Stimulated activated CD8-positive, alpha-beta memory T cell treated with anti-CD3 and anti-CD28 coated beads, Interleukin-7, amount 100 ng/mL, for 24 hours (primary cell): ENCODE measurements around the gene PARP12.

ENCODE experiments used
- DNase-seq: peaks from one replicate; pipeline ENCODE4 v3.0.0-alpha.2; 2020; ENCODE audit warnings: low read depth

PARP12 gene

DNA sequence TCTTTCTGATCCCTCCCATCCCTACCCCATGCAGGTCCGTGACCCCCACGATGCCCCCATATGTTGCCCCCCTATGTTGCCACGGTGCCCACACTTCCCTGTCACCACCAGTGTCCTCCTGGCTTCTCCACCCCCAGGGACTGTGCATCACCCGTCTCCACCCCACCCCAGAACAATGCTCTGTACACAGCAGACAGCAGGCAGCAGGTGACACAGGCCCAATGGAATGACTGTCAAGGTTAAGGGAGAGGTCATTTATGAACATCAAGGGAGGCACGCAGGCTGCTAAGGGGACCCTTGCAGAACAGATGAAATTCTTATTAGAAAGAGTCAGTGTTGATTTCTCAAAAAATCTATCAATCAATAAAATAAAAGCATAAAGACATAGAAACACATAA is 71.5 kb downstream of the PARP12 start:
- DNase-seq: no peak

DNA sequence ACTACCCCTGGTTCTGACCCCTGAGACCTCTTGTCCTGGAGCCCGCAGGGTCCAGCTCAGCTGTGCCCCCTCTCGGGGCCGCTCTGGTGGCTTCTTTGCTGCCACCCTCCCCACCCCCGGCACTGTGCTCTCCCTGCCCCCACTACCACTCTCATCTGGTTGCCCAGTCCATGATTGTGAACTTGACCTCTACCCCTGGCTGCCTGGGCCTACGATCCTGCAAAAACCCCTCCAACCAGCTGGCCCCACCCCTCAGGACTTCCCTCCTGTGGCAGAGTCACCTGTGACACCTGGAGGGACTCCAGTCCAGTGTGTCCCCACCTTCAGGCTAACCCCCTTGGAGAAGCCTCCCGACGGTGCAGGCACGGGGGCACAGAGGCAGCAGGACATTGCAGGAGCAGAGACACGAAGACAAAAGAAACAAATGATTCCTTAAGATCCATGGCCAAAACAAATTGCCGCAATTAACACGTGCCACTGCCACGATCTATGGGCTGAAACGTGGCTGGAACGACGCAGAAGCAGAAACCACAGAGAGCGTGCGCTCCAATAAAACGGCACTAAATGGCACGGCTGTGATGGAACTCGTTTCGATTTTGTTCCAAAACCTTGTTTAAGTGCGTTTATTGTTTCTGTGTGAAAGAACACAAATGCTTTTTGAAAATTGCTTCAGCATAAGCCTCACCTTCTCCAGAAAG is 72.0 kb downstream of the PARP12 start:
- DNase-seq: no peak

DNA sequence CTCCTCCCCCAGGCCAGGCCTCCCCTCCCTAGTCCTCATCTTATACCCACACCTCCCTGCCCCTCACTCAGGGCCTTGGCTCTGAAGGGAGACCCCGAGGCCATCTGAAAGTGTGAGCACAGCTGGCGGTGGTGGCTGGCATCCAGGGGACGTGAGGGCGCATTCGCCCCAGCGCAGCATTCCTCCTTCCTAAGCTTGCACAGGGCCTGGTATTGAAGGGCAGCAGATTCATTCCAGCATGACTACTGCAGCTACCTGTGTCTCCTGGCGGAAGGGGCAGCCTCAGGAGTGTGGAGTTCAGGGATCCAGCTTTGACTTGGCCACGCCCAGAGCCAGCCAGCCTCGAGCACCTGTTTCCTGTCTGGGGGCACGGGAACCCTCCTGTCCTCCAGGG is 72.6 kb downstream of the PARP12 start:
- DNase-seq: no peak

DNA sequence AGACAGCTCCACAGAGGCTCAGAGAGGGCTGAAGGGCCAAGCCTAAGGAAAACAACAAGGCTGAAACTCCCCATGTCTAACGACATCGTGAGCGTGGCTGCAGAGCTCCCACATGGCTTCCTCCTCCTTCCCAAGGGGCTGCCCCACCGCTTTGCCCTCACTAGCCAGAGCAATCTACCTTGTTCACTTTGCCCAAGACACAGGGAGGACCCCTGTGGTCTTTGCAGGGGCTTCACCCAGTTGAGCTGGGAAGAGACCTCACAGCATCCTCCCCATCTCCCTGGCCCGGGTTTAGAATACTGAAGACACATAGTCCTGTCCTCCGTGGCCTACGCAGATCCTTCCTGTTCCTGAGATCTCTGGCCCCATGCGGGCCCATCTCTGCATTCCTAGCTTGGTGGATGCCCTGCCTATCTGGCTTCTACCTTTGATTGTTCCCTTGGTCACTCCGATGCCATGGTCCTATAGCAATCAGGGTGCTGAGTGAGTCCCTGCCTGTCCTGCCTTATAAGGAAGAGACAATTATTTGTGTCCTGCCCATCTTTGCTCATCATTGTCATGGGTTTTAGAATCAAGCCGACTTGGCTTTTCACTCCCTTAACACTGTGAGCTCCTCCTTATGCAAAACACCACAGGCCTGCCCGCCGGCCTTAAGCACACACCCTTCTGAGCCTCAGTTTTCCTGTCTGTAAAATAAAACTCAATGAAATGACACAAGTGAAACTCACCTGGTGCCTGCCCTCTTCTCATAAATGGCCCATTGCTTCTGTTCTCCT is 73.2 kb downstream of the PARP12 start:
- DNase-seq: no peak

DNA sequence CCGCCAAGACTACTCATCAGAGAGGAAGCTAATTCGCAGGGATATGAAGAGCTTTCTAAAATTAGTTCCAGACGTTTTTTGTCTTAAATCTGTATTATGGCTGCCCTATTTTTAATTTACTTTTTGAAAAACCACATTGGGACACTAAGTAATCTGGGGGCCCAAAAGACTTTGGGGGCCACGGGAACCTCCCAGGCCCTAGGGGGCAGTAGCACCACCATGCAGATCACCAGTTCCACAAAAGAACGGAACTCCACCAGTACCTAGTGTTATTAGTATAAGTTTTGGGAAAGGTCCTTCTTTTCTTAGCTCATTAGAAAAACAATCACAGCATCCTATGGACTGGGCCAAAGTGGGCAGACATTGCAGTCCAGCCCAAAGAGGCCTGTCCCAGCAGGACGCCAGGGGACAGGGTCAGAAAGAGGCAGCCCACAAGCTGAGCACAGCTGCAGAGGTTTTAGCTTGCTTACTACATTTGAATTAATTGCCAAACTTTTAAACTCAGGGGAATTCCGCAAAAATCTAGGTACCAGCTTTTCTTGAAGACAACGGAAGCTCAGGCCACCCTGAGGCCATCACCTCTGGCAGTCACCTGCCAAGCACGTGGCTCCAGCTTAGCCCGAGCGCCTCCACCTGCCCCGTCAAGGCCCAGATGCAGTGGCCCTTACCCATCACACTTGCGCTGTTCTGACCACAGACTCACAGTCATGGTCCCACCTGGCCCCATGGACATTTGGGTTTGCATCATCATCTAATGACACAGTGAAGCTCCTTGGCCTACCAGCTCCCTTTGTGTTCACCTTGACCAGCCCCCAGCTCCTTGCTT is 74.8 kb downstream of the PARP12 start:
- no peak for DNase-seq

DNA sequence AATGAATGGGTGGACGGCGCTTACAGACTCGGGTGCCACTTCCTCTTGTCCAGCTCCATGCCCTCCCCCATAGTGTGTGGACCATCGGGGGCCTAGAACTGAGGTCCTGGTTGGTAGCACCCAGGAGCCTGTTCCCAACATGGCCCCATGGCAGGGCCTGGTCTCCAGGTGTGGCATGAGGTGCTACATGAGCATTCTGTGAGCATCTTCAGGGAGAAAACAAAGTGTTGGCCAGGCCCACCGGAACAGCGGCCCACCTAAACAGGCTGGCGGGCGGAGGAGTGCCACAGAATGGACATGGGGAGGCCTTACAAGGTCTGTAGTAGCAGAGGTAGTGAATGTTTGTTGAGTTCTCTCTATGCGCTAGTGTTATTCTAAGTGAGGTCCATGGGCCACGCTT is 76.9 kb downstream of the PARP12 start:
- DNase-seq: no peak

DNA sequence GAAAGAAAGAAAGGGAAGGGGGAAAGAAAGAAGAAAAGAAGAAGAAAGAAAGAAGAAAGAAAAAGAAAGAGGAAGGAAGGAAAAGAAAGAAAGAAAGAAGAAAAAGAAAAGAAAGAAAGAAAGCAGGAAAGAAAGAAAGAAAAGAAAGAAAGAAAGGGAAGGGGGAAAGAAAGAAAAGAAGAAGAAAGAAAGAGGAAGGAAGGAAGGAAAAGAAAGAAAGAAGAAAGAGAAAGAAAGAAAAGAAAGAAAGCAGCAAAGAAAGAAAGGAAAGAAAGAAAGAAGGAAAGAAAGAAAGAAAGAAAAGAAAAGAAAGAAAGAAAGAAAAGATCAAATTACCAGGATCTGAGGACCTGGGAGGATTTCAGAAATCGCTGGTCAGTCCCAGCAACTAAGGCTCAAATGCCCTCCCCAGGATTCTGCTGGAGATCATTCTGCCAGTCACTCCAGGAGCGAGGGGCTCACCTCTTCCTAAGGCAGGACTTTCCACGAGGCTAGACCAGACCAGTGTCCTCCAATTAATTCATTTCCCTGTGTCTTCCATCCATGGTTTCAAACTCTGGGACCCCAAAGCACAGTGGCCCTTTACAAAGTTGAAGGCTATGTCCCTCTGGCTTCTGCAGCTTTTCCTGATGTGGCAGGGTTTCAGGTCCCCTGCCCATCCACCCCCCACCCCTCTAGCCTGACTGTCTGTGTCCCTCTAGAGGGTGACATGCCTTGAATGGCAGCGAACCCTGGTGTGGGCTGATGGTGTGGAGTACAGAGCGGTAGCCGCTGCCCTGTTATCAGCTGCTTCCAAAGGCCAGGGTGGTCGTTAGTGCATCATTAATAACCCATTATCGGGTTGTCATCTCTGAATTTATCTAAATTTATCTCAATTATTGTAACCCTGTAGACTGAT is 77.9 kb downstream of the PARP12 start:
- no peak for DNase-seq

DNA sequence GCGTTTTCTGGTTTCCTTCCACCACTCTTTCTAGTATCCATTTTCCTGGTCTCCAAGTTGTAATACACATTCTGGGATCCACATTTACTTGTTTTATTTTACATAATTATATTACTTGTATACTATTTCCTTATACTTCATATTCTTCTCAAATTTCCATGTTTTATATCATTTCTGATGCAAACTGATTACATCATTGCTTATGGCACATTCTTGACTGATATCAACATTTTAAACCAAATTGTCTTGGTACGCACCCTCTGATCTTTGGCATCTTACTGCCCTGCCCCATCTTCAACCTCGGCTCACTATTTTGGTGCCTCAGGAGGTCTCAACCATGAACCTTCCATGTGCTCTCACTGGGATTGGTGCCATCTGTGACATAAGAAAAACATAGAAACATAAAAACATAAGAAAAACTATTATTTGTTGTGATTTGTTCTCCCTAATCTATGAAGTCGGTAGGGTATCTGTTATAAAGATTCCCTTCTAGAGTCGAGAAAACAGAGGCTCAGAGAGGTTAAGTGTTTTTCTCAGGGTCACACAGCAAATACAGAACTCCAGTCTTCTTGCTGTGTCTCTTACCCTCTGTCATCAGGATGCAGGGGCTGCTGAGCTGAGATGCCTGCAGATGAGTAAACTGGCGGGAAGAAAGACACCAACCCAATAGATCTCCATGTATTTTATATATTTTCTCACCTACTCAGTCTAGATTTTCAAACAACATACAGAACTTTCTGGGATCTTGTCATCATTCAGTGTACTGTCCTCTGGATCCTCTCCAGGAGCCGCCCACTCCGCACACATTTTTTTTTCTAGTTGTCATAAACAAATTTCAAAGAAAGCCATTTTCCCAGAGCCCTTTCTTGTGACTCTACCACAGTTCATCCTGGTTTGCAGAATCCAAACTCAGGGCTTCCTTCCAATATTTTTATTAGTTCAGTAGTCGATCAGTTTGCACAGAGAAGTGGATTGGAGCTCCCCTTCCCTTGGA is 79.5 kb downstream of the PARP12 start:
- no peak for DNase-seq

DNA sequence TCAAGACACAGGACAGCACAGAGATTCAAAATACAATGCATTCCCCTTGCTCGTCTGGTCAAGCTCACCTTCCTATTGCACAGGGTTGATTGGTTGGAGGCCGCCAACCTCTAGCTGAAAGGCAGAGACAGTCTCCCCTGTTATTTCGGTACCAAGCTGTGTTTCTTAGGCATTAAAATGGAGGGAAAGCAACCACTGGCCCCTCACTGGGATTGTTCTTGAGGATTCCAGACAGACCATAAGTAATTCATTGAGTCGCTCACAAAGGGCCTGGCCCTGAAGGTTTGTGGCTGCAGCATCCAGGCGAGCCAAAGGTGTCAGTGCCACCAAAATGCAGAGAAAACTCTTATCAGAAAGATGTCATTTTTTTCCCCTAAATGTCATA is 81.2 kb downstream of the PARP12 start:
- DNase-seq: no peak

DNA sequence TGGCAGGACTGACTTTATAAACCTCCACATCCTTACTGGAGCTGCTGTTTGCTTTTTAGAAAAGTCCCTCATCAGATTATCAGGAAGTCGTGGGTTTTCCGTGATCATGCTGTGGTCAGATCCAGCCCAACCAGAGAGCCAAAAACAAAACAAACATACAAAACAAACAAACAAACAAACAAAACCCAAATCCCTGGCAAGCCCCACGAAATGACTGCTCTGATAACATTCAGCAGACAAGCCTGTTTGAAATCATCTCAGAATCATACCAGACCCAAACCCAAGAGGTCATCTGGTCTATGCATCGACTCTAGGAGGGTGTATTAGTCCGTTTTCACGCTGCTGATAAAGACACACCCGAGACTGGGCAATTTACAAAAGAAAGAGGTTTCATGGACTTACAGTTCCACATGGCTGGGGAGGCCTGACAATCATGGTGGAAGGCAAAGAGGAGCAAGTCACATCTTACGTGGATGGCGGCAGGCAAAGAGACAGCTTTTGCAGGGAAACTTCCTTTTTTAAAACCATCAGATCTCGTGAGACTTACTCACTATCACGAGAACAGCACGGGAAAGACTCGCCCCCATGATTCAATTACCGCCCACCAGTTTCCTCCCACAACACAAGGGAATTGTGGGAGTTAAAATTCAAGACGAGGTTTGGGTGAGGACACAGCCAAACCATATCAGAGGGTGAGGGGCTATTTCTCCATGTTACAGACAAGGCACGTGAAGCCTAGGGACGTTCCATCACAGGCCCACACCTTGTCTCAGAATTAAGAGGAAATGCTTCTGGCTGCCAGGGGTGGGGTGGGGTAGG is 85.7 kb downstream of the PARP12 start:
- no peak for DNase-seq

DNA sequence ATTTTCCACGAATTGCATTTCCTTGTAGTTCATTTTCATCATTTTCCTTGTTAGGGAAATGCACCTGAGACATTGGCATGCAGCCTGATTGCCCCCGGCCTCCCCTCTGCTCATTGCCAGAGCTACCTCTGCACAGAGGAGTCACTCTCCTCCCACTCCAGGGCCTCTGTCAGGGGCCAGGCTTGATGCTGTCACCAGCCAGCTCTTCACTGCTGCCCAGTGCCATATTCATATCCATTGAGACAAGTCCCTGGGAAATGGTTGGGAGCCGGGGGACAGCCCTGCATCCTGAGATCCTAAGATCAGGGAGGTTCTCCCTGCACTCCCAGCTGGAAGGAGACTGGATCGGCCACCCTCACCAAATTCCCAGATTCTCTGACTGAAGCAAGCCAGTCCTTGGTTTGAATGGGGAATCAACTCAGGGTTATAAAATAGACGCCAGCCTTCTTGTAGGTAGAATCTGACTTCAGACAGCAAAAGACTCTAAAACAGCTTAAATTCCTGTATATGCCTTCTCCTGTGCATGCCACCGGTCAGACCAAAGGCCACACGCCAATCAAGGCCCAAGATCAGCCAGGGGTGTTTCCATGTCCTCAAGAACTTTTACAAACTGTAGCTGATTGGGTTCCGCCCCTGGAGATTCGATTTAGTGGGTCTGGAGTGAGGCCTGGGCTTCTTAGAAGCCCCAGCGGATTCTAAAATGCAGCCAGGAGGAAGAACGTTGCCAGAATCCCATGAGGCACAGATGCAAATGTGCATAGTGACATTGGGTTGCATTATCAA is 86.5 kb downstream of the PARP12 start:
- no peak for DNase-seq

DNA sequence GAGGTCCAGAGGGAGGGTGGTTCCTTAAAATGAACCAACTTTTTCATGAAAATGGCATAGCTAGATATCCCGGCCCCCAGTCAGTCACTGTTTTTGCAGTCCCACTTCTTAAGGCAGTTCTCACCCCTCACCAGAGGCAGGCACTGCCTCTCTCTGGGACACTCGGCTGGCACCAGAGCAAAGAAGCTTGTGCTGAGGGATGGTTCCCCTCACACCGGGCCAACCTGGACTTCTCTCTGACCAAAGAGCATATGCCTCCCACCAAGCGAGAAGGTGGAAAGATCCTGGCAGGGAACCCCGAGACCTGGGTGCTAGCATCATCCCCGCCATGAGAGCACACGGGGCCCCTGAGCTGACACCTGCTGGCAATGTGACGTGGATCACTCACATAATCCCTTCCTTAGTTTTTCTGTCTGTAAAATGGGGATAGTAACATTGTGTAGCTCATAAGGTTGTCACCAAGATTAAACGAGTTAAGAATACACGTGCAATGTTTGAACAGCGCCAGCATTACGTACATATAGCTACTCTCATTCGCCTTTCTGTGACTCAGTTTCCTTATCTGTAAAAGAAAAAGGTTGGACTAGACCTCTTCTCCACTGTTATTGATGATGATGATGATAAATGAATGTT is 88.5 kb downstream of the PARP12 start:
- DNase-seq: no peak
